ENCODE data around the gene OPHN1.

The OPHN1 gene

DNA sequence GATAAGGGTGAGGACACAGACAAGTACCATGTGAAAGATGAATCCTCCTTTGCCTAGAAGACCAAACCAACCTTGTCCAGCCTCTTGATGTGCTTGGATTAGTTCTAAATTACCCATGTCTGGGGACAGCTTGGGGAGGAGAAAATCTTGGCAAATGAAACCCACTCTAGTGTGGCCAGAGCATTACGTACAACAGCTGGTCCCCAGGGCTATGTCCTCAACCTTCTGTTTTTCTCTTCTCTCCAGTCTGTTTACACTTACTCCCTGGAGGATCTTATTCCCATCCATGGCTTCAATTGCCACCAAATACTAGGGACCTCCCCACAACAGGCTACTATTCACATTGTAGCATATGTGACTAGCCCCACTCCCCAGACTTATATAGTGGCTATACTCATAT lies 384.5 kb downstream of the OPHN1 start:
- no peak for DNase-seq

DNA sequence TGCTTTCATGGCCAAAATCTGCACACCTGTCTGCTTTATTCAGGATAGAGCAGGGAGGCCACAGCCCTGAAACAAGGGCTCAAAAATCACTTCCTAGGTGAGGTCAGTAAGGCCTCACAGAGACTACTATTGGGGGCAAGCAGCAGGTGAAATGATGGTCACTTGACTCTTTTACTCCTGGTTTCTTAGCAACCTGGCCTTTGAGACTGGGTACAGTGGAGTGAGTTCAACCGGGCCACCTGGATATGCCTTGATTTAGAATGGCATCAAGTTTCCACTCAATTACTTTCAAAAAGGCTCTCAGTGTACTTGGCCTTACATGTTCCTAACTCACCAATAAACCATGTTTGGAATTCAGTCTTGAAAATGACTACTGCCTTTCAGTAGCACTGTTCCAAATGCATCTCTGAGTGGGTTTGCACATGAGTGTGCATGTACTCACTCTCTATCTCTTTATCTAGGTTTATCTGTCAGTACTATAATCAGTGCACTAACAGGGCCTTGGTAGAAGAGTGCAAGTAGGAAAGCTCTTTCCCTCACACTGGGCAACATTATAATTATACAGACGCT lies 388.2 kb downstream of the OPHN1 start:
- no peak for DNase-seq

DNA sequence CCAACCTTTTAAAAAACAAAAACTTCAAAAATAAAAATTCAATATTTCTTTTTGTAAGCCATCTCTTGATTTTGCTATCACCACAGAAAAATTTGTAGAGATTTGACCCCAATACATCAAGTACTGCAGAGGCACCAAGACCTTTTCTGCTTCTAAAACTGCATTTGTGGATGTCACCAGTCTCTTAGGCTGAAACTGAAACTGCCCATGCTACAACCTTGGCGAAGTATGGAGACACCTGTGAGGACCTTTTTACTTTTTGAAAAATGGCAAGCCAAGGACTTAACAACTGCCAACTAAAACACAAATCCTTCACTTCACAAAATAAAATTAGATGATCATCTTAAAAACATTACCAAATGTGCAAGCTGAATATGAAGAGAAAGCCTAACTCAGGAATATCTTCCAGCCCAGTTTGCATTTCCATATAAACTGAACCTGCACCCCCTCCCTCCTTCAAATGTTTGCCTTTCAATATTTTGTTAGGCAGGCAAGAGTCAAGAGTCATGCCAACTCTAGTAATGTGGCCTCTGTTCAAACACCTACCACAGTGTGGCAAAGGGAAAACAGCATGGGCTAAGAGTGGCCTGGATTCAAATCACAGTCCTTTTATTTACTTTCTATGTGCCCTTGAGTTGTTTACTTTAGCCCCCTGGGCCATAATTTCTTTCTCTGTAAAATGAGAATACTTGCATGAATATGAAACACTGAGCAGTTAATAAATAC lies 389.4 kb downstream of the OPHN1 start:
- DNase-seq, result no peak

DNA sequence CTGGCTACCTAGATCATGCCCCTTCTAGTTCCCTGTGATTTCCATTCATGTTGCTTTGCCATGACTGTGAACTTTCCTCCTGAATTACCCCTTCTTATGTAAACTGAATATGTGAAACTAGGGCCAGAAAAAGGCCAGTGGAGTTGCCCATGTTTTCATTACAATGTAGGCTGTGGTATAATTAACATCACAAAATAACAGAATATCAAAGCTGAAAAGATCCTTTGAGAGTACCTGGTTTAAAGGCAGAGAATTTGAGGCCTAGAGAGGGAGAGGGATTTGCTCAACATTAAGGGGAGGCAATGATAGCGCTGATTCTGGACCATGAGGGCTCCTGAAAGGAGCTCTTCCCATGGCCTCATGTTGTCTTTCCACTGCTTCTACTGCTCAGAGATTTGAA lies 392.2 kb downstream of the OPHN1 start:
- no peak for DNase-seq

DNA sequence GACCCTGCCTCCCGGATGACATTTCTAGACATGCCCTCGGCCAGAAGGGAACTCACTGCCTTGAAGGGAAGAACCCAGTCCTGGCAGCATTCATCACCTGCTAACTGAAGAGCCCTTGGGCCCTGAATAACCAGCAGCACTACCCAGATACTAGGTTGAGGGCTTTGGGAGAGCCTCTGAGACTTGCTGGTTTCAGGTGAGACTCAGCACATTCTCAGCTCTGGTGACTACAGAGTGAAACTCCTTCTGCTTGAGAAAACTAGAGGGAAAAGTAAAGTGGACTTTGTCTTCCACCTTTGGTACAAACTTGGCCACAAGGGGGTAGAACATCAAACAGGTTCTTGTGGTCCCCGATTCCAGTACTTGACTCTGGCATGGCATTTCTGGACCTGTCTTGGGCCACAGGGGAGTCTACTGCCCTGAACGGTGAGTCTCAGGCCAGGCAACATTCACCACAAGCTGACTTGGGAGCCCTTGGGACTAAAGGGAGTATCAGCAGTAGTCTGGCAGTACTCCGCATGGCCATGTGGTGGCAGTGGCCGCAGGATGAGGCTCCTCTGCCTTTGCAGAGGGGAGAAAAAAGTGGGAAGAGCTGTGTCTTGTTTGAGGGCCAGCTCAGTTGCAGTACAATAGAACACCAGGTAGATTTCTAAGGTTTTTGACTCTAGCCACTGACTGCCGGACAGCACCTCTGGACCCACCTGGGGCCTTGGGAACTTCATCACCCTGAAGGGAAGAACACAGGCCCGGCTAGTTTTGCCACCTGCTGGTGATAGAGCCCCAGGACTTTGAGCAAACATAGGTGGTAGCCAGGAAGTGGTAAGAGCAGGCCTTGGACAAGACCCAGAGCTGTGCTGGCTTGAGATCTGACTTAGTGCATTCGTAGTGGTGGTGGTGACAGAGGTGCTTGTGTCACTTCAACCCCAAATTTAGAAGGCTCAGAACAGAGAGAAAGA lies 414.8 kb downstream of the OPHN1 start:
- DNase-seq, result peak; percentile 35

DNA sequence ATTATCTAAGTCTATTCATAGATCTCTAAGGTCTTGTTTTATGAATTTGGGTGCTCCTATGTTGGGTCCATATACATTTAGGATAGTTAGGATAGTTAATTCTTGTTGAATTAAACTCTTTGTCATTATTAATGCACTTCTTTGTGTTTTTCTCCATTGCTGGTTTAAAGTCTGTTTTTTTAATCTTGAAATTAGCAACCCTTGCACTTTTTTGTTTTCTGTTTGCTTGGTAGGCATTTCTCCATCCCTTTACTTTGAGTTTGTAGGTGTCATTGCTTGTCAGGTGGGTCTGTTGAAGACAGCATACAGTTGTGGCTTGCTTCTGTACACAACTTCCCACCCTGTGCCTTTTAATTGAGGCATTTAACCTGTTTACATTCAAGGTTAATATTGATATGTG lies 434.8 kb downstream of the OPHN1 start:
- DNase-seq, result no peak

All from hematopoietic multipotent progenitor cell treated with erythropoietin and hydrocortisone succinate and interleukin-3 and kit ligand, for 6 days (in vitro differentiated cells).